HG02759 (cell line): ENCODE data around the gene CERS1.

Experiments used
- ATAC-seq: cut with Tn5 transposase; IDR thresholded peaks from one replicate; pipeline ENCODE4 v1.9.1; 2021; ENCODE audit warnings: mild to moderate bottlenecking, moderate library complexity; ENCODE audit not compliant: unreplicated experiment

CERS1 gene, protein sequence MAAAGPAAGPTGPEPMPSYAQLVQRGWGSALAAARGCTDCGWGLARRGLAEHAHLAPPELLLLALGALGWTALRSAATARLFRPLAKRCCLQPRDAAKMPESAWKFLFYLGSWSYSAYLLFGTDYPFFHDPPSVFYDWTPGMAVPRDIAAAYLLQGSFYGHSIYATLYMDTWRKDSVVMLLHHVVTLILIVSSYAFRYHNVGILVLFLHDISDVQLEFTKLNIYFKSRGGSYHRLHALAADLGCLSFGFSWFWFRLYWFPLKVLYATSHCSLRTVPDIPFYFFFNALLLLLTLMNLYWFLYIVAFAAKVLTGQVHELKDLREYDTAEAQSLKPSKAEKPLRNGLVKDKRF

DNA sequence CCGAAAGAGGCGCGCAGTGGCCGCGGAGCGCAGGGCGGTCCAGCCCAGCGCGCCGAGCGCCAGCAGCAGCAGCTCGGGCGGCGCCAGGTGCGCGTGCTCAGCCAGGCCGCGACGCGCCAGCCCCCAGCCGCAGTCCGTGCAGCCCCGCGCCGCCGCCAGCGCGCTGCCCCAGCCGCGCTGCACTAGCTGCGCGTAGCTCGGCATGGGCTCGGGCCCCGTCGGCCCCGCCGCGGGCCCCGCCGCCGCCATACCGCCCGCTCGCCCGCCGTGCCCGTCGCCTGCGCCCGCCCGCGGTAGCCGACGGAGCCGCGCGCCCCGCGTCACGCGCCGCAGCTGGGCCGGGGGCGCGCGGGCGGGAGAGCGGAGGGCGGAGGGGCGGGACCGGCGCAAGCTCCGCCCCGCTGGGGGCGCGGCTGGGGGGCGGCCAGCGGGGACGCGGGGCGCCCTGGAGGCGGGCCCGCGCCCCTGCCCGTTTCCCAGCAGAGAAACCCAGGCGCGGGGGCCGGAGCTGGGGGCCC is at the start of gene CERS1:
Gene CERS1, minus strand, starts transcription at position 335 of the 518 bp plus-strand sequence. Its CDS starts 86 bp downstream, at position 249.
- ATAC-seq = no peak

DNA sequence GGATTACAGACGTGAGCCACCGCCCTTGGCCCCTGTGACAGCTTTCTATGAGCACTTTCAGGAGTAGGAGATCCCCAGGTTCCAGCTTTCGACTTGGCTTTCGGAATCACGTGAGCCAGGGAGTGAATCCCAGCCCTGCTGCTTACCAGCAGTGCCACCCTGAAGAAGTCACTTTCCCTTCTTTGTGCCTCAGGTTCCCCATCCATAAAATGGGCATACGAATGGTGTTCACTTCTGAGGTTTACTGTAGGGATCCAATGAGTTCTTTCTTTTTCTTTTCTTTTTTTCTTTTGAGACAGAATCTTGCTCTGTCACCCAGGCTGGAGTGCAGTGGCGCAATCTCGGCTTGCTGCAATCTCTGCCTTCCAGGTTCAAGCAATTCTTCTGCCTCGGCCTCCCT is 49.3 kb upstream of the CERS1 start:
- ATAC-seq = no peak

DNA sequence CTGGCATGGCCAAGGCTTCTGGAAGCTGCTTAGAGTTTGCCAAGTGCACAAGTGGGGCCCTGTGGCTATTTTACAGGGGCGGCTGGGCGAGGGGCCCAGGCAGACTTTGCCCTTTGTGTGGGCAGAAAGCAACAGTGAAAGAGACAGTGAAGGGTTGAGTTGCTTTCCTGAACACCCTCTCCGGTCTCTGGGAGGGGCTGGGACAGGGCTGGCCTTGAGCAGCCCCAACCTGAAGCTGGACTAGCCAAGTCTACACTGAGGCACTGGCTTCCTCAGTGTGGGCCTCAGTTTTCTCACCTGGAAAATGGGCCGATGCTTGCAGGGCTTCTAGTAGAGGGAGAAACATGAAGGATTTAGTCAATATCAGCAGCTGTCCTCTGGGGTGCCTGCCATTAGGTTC is 47.5 kb upstream of the CERS1 start:
- ATAC-seq = no peak

DNA sequence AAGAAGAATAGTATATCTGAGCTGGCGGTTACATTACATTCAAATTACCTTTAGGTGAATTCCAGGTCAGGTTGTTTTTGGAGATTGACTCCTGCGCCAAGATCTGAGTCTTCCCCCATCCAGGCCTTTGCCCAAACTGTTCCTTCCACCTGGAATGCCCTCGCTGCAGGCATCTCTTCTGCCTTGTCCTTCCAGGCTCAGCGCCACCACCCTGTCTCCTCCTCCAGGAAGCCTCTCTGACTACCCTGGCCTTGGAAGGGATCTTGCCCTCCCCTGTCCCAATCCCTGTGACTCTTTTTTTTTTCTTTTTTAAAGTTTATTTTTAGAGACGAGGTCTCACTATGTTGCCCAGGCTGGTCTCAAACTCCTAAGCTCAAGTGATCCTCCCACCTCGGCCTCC is 46.7 kb upstream of the CERS1 start:
- ATAC-seq = no peak

DNA sequence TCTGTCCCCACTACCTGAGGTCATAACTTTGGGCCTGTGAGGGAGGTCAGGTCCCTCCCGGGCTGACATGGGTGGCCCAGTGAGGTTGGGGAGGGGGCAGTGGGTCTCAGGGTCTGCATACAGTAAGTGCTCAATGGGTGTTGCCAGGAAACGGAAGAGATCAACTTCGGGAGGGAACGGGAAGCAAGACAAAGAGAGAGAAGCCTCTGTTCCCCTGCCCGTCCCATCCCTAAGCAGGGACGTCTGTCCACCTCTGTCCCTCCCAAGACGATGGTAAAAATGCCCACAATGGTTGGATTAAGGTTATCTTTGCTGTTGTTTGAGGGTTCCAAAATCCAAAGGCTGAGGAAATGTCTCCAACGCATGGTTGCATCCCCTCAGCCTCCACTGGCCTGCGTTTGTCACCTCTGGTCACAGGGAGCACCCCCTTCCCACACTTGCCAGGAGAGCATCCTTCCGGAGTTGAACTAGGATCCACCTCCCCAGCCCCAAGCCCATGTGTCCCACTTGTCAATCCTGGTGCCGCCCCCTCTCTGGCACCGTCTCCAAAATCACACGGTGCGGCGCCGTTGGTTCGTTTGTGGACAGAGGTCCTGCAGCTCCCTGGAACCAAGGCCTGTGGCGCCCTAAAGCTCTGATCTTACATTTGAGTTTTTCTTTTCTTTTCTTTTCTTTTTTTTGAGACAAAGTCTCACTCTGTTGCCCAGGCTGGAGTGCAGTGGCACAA is 45.8 kb upstream of the CERS1 start:
- ATAC-seq = no peak

DNA sequence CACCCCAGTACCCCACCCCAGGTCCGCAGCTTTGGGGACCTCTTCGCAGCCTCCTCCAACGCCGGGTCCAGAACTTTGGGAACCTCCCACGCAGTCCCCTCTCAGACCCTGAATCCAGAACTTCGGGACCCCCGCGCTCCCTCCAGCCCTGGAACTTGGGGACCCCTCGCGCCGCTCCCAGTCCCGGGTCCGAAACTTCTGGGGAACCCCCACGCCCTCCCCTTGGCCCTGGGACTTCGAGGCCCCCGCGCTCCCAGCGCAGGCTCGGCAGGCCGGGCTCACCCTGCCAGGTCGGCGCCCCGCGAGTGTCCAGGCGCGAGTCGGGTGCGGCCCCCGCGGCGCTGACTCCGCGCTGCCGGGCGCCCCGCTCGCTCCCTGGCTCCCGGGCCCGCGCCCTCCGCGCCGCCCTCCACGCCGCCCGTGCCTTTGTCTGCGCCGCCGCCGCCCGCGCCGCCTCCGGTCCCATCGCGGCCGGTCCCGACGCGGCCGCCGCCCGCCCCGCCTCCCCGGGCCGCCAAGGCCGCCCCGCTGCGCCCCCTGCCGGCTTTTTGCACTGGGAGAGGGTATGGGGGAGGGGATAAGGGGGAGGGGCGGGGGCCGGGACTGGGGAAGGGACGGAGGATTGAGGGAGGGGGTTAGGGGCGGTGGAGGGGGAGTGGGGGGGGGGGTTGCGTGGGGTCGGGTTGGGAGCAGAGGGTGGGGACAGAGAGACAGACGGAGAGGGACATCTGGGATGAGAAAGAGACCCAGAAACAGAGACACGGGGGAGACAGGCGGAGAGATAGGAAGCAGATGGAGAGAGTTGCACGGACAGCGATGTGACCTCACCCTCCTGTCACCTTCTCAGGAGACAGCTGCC is 45.0 kb upstream of the CERS1 start, which contains the start of gene HOMER3:
Gene HOMER3, minus strand, starts transcription at position 449 of the 859 bp plus-strand sequence. CDS start 2,235 bp downstream, outside the sequence.
- ATAC-seq = no peak

DNA sequence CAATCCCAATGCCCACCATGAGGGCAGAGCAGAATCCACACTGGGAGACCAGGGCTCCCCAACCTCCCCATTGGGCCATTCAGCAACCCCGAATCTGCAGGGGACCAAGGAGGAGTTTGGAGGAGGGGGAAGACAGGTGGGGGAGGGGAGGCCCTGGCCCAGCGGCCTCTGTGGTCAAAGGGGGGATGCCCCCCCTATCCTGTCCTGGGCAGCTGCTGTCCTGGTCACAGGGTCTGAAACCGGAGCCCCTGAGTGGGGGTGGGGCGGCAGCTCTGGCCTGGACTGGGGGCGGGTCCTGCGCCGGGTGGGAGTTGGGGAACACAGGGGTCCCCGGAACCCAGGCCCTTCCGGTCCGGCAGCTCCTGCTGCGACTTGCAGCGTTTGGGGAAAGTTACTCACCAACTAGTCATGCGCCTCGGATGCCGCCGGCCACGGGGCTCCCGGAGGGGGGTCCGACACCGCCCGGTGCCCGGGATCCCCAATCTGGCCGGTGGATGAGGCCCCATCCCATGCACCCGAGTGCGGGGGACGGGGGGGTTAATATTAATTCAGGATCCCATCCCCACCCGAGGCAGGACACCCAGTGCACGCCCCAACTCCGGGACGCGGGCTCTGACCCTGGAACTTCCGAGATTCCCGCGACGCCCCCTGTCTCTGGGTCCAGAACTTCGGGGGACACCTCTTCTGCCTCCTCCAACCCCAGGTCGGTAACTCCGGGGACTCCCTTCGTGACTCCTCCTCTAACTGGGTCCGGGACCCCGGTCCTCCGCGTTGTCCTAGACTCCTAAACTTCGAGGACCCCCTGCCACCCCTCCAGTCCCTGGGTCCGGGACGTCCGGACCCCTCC is 44.2 kb upstream of the CERS1 start:
- ATAC-seq = no peak

DNA sequence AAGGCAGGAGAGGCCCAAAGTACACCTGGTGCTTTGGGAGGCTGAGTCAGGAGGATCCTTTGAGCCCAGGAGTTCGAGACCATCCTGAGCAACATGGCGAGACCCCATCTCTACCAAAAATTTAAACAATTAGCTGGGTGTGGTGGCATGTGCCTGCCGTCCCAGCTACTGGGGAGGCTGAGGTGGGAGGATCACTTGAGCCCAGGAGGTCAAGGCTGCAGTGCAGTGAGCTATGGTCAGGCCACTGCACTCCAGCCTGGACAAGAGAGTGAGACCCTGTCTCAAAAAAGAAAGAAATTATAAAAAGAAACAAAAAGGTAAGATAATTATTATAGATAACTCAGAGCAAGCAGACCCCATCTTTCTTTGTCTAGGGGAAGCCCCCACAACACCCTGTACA is 43.2 kb upstream of the CERS1 start:
- ATAC-seq = no peak

DNA sequence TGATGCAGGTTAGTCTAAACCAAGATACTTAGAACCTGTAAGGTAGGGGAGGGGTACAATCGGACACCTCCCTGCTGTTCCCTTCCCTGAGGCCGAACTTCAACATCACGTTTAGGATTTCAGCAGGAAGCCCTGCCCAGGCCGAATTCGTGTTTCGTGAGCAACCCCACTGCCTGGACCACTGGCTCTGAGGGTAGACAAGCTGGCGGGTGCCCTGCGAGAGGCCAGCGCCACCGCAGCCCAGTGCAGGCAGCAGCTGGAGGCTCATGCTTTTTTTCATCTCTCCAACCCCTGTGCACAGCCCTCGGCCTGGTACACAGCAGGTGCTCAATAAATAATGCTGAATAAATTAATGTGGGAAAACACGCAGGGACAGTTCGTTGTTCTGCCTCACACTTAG is 37.3 kb upstream of the CERS1 start:
- ATAC-seq = no peak

DNA sequence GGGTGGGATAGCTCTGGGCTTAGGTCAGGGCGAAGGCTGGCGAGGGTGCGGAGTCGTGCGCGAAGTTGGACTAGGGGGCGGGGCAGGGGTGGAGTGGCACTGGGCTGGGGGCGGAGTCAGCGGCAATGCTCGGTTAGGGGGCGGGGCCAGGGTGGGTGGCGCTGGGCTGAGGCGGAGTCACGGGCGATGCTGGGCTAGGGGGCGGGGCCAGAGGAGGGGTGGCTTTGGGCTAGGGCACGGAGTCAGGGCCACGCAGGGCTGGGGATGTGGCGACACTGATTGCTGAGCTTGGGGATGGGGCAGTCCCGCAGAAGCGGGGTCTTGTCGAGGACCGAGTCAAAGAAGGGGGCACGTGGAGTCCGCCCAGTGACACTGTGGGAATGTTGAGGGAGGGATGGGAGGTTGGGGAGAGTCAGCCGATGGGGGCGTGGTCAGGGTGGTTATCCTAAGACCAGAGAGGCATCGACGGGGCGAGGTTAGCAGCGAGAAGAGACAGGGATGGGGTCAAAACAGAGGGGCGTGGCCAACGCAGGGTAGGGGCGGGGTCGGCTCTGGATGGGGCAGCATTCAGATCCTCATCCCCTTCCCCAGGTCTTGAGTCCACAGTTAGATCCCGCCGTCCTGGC is 36.4 kb upstream of the CERS1 start:
- peak; percentile 58 for ATAC-seq

DNA sequence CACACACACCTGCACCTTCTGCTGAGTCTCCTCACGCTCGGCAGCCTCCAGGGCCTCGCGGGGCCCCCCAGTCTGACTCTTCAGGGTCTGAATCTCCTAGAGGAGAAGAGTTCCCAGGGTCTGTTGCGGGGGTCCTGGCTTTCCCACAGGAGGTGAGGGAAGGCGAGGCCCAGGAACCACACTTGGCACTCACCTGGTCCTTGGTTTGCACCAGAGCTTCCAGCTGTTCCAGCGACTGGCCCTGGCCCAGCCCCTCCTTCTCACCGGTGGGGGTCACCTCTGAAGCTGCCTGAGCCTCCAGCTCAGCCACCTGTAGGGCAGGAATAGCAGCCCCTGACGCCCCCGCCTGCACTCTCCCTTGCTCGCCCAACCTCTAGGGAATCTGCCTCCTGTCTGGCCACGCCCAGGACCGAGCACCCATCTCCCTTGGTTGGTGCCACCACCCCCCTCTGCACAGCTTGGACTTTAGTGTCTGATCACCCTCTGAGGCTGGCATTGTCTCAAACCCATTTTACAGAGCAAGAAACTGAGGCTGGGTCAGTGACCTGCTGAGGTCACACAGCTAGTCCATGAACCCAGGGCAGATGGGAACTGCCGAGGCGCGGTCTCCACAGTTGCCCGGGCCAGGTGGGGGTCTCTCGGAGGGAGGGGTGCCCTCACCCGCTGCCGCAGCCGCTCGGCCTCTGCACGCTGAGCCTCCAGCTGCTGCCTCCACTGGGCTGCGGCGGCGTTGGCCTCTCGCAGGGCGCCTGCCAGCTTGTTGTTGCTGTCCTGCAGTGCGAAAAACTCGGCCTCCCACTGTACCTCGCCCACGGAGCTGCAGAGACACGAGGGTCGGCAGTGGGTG is 35.6 kb upstream of the CERS1 start:
- no peak for ATAC-seq

DNA sequence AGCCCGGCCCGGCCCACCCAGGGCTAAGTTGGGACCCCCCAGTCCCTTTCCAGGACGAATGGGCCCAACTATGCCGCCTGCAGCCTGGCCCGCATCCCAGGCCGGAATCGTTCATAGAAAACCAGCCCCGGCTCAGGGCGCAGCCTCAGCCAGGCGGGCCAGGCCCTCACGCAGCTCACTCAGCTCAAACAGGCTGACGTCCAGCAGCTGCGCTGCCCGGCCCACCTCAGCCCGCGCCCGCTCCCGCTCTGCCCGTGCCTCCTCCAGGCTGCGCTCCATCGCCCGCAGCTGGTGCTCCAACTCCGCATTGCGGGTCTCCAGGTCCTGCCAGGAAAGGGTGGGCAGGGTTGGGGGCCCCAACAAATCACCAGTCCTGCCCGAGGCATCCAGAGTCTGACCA is 33.4 kb upstream of the CERS1 start:
- ATAC-seq = no peak

DNA sequence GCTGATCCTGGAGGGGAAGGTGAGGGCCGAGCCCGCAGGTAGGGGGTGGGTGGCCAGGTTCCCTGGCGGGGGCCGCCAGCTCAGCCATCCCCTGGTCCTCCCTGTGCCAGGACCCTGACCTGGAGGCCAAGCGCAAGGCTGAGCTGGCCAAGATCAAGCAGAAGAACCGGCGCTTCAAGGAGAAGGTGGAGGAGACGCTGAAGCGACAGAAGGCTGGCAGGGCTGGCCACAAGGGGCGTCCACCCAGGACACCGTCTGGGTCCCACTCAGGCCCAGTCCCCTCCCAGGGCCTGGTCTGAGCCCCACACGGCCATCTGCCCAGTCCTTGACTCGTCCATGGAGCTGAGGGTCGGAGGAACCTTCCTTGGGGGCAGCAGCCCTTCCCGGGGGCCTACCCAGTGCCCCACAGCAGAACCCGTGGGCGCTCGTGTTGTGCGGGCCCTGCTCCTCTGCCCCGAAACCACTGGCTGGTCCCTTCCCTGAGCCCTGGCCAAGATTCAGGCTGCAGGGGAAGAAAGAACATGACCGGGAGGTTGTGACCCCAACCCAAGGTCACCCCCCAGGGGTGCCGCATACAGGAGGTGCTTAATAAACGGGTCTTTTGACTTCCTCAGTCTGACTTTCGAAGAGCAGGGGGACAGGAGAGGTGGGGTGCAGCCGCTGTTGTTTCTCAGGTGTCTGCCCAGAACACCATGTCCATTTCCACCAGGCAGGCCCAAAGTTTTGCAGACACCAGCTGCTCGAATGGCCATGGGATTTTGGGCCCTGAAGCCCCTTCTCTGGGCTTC is 32.3 kb upstream of the CERS1 start:
- no peak for ATAC-seq

DNA sequence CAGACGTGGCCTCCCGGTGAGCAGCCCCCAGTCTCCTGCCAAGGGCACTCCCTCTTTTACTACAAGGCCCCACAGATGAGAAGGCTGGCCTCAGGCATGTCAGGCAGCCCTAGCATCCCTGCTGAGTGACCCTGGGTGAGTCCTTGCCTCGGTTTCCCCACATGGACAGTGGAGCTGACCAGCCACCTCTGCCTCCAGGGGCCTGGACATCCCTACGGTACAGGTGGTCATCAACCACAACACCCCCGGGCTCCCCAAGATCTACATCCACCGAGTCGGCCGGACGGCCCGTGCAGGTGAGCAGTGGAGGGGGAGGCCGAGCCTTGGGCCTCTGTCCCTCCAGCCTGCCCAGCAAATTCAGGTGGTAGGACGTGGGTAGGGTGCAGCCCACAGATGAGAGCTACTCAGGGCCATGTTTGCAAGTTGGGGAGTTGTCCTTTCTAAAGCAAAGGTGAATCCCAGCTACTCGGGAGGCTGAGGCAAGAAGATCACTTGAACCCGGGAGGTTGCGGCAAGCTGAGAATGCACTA is 28.8 kb upstream of the CERS1 start:
- no peak for ATAC-seq

DNA sequence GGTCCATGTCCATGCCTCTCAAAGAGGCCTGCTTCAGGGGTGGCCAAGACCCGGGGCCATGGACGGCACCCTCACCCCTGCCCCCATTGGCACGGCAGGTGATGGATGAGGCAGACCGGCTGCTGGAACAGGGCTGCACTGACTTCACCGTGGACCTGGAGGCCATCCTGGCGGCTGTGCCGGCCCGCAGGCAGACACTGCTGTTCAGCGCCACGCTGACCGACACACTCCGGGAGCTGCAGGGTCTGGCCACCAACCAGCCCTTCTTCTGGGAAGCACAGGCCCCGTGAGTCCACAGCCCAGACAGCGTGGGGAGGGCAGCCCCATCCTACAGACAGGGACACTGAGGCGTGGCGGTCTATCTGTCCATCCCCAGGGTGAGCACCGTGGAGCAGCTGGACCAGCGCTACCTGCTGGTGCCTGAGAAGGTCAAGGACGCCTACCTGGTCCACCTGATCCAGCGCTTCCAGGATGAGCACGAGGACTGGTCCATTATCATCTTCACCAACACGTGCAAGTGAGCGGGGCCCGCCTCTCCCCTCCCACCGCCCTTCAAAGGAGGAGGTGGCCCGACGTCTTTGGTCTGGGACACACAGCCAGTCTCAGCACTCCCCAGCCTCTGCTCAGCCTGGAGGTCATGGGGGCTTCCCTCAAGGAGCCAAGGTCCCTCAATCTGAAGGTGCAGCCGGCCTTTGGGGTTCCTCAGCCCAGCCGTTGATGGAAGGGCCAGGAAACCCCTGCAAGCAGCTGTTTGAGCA is 26.4 kb upstream of the CERS1 start:
- no peak for ATAC-seq

DNA sequence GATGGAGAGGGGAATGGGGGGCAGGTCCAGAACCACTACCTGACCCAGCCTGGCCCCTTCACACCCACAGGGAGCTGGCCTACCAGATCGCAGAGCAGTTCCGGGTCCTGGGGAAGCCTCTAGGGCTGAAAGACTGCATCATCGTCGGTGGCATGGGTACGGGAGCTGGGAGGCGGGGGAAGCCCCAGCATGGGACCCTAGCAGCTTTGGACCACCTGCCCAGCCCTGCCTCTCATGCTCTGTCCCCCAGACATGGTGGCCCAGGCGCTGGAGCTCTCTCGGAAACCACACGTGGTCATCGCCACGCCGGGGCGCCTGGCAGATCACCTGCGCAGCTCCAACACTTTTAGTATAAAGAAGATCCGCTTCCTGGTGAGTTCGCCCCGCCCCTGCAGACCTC is 25.6 kb upstream of the CERS1 start:
- no peak for ATAC-seq

DNA sequence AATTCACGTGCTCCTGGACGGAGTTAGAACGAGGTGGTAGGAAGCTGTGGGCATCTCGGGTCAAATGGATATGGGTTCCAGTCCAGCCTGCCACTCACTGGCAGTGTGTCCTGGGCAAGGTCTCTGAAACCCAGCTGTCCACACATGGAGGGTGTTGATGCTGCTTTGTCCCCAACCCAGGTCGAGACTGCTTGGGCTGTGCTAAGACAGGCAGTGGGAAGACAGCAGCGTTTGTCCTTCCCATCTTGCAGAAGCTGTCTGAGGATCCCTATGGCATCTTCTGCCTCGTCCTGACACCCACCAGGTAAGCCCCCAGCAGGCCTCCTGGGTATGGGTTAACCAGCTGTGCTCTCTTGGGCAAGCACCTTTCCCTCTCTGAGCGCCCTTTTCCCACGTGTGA is 24.4 kb upstream of the CERS1 start:
- no peak for ATAC-seq
